Mucosa of descending colon (tissue), 3 donors: ENCODE measurements around the gene ARHGEF5. TPM values are rescaled to one million over a fixed set of nuclear protein-coding genes. Genes with fewer than 3 reads are reported as not detected.

Experiments used
- ATAC-seq: fragments of 200-7000 bp; cut with Tn5 transposase; one replicate; pipeline ENCODE4 v1.9.1; 2020; ENCODE audit warnings: mild to moderate bottlenecking, moderate library complexity
- DNase-seq, 3 donors: peaks; one replicate each; pipeline ENCODE4 v3.0.0-alpha.2; 2020
- H3K36me3 ChIP-seq: fragments of 200-600 bp; one replicate; pipeline ENCODE4 v1.8.0; 2021; ENCODE audit warnings: low read depth, mild to moderate bottlenecking
- H3K4me1 ChIP-seq: fragments of 200-600 bp; one replicate; pipeline ENCODE4 v1.8.0; 2021; ENCODE audit warnings: low read depth, mild to moderate bottlenecking
- H3K4me3 ChIP-seq: fragments of 200-600 bp; one replicate; pipeline ENCODE4 v1.8.0; 2021; ENCODE audit warnings: mild to moderate bottlenecking
- H3K9me3 ChIP-seq: fragments of 200-600 bp; one replicate; pipeline ENCODE4 v1.8.0; 2021; ENCODE audit warnings: mild to moderate bottlenecking
- intact Hi-C, 2 donors: fragments of 100-400 bp; cut with DNase I in 1 of 2; cut with micrococcal nuclease in 1 of 2; formaldehyde crosslinking; loops; one replicate each; pipeline versions ENCODE4 v1.11.0 to v1.11.1; 2022; cut with DNase I, micrococcal nuclease
- total RNA-seq, 3 donors: library from RNA; stranded (reverse); fragmentation: NEBNext Ultra II Directional in 2 of 3; extraction: Animal tissue kit (Norgen Biotek cat#: 25700) in 2 of 3; gene quantifications; one replicate each; pipeline versions ENCODE4 v1.2.1 to v1.2.4, GENCODE V29; 2021 to 2023
- TF ChIP-seq, protein P1 (sequence below): fragments of 200-600 bp; IDR thresholded peaks from one replicate; pipeline ENCODE4 v1.8.0; 2022; ENCODE audit warnings: antibody characterized with exemption, mild to moderate bottlenecking
- donor health status: DM: no; HTN: no; CAD: no; lungs with moderate emphysema.
- donor health status: DM: no; HTN: no; CAD: no.
- donor health status: DM: no; HTN: yes; CAD: no.

The ARHGEF5 gene
- total RNA-seq, 3 donors from 2014 or later = 54.7 to 102 (median 68.9) TPM

DNA sequence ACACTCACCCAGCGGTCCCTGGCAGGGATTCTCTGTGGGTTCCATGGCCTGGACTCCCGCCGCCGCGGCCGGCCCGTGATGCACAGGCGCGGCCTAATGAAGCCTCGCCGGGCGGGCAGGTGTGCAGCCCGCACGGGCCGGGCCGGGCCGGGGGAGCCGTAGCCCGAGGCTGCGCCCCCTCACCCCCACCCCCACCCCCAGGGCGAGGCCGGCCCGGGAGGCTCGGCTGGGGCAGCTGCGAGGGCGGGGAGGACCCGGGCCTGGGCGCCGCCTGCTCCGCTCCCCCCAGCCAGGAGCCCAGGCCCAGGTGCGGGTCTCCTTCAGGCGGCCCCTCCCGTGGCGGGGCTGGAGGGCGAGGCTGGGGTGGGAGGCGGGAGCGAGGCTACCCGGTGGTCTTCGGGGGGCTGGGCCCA lies 48.5 kb downstream of the ARHGEF5 start, which contains the start of gene NOBOX:
TSS of gene NOBOX (minus strand) at position 45 of the 413 bp plus-strand sequence.
- no peak for DNase-seq
- no peaks in the 10 kb centered on the region for H3K4me1 ChIP-seq
- ATAC-seq = no peak
- intact Hi-C loops = no loop called here
- no peaks in the 10 kb centered on the region for H3K36me3 ChIP-seq
- H3K4me3 ChIP-seq = no peak within 1 kb of the TSS
- no peaks in the 10 kb centered on the region for H3K9me3 ChIP-seq
- TF ChIP-seq, protein P1, sequence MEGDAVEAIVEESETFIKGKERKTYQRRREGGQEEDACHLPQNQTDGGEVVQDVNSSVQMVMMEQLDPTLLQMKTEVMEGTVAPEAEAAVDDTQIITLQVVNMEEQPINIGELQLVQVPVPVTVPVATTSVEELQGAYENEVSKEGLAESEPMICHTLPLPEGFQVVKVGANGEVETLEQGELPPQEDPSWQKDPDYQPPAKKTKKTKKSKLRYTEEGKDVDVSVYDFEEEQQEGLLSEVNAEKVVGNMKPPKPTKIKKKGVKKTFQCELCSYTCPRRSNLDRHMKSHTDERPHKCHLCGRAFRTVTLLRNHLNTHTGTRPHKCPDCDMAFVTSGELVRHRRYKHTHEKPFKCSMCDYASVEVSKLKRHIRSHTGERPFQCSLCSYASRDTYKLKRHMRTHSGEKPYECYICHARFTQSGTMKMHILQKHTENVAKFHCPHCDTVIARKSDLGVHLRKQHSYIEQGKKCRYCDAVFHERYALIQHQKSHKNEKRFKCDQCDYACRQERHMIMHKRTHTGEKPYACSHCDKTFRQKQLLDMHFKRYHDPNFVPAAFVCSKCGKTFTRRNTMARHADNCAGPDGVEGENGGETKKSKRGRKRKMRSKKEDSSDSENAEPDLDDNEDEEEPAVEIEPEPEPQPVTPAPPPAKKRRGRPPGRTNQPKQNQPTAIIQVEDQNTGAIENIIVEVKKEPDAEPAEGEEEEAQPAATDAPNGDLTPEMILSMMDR = no peak

DNA sequence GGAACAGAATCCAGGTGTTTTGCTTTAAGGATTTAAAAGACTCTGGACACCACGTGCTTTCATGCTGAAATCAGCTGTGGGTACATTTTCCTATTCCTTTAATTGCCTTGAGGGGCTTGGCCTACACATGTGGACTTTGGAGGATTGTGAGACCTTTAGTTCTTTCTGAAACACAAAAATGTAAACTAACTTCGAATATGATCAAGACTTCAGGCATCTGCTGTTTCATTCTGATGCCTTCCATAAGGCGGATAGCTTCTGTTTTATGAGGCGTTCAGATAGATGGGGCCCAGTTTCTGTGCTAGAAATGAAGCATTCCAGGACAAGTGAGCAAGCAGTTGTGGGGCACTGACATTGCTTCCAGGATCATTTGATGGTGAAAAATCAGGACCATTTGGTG lies 49.7 kb downstream of the ARHGEF5 start:
- TF ChIP-seq, protein P1 = no peak
- Histone ChIP-seq H3K36me3 (no peaks in the 10 kb centered on the region), H3K4me3 (no peak overlapping the region), H3K9me3 (no peaks in the 10 kb centered on the region), H3K4me1 (no peaks in the 10 kb centered on the region)
- DNase-seq (no peak), ATAC-seq (no peak)
- intact Hi-C loops = no loop called here

DNA sequence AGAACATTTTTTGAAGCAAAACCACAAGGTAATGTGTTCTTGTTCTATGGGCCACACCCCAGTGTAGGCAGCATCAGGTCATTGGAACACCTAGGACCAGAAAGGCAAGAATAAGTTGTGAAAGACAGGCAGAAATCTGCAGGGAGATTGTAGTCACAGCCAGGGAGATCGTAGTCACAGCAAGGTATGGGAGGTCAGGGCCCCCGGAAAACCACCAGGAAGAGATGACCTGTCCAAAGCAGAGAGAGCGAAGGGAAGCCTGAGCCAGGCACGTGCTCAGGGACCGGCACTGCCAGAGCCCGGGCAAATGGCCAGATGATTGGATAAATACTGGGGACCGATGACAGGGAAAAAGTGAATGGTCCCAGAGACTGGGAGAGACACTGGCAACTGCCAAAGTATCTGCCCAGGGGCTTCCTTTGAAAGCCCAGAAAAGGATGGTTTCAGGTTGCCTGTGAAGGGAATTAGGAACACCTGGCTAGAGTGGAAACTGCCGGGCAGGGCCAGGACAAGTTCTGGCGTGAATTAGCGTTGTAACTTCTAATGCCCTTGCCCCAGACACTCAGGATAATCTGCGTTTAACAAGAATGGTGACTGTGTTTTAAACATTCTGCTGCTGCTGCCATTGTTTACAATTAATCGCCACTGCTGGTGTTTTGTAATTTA lies 52.2 kb downstream of the ARHGEF5 start:
- Histone ChIP-seq H3K4me3 (no peak overlapping the region), H3K9me3 (no peaks in the 10 kb centered on the region), H3K4me1 (no peaks in the 10 kb centered on the region), H3K36me3 (no peaks in the 10 kb centered on the region)
- intact Hi-C loops = no loop called here
- DNase-seq = no peak
- ATAC-seq = no peak
- TF ChIP-seq, protein P1 = no peak

DNA sequence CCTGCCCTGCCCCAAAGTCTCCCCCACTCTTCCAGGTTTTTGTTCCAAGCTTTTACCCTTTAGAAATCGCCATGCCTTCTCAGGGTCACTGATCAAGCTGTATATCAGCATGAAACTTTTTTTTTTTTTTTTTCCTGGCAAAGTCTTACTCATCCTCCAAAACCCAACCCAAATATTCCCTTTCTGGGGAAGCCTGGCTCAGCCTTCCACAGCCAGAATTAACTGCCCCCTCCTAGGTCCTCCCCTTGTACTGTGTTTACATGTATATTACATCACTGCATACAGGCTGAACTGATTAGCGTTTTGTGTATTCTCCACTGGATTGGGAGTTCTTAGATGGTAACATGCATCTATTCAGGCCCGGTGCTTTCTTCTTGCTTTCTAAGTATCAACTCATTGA lies 52.9 kb downstream of the ARHGEF5 start:
- intact Hi-C loops = no loop called here

DNA sequence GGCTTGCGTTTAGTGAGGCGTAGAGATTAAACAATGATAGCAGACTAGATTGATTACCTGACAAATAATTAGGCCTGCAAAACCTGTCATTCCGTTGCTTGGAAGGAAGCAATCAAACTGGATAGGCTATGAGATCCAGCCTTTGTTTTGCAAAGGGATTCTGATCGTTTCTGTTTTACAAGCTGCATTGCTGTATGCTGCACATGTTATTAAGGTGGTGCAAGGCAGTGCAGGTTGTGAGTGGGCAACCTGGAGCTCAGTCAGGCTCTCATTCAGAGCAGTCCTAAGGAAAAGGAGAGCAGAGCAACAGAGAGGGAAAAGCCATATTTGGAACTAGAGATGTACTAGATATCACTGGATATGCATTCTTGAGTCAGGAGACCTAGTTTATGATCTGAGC lies 55.2 kb downstream of the ARHGEF5 start:
- DNase-seq = no peak
- no peak for ATAC-seq
- Histone ChIP-seq H3K36me3 (no peaks in the 10 kb centered on the region), H3K4me1 (no peaks in the 10 kb centered on the region), H3K9me3 (no peaks in the 10 kb centered on the region), H3K4me3 (no peak overlapping the region)
- TF ChIP-seq, protein P1 = no peak
- intact Hi-C loops = no loop called here

More for the DNA sequence above, 52.9 kb downstream of the ARHGEF5 start:
- Histone ChIP-seq H3K4me3 (no peak overlapping the region), H3K36me3 (no peaks in the 10 kb centered on the region), H3K4me1 (no peaks in the 10 kb centered on the region), H3K9me3 (no peaks in the 10 kb centered on the region)
- DNase-seq (no peak), ATAC-seq (no peak)
- TF ChIP-seq, protein P1 = no peak

DNA sequence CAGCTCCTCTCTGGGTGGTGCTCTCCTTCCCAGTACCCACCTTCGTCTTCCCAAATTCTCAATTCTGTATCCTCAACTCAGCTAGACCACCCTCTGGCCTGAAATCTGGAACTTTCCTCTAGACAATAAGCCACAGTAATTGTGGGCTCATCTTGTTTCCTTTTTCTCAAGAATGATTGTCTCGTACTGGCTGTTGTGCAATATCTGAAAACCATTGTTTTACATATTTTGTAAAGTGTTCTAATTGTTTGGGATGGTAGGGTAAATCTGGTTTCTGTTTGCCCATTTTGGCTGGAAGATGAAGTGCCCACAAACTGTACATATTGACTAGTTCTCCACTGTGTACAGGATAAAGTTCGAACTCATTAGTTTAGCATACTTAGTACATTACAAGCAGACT lies 59.6 kb downstream of the ARHGEF5 start:
- ATAC-seq = no peak

More for the DNA sequence above, 59.6 kb downstream of the ARHGEF5 start:
- Histone ChIP-seq H3K4me3 (no peak overlapping the region), H3K9me3 (no peaks in the 10 kb centered on the region), H3K36me3 (no peaks in the 10 kb centered on the region), H3K4me1 (no peaks in the 10 kb centered on the region)
- TF ChIP-seq, protein P1 = no peak
- DNase-seq = no peak
- intact Hi-C loops = no loop called here
